GM18505 (cell line): Measurements from ENCODE around the gene ZNF593OS.

Experiments used
- ATAC-seq: cut with Tn5 transposase; IDR thresholded peaks from one replicate; pipeline ENCODE4 v1.9.1; 2021; ENCODE audit not compliant: unreplicated experiment
- POLR2A ChIP-seq: IDR thresholded peaks from 4 replicates; pipeline ENCODE4 v1.6.1; 2011; ENCODE audit warnings: borderline replicate concordance; ENCODE audit not compliant: insufficient read depth, insufficient read length; ENCODE audit errors: extremely low read depth

Gene ZNF593OS

DNA sequence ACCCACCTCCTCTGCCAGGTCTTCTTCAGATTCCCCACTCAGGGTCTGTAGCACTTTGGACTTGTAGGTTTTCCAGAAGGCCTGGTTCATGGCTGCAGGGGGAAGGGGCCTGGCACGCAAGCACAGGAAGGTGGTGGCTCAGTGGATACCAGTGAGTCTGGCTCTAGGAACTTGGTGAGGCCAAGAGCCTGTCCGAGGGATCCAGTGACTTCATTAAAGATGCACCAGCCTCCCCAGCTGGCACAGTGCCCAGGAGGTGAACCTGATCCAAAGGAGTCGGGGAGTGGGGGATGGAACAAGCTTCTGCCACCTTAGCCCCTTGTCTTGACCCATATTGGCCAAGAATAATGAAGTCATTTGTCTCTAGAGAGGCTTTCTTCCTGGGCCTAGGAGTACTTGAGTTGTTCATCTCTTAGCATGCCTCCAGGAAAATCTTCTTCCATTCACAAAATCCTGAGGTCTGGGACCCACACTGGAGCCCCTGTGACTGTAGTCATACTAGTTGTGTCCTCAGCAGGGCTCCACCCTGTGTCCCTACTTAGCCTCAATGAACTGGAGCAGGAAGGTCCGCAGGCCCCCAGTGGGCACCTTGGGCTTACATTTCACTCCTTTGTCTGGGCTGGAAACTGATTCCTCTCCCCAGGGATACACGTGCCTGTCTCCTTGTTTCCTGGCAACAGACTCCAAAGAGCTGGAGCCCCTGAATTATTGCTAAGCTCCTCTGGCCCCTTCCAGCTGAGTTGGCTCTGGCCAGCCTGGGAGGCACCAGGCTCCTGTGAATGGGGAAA is 3.0 kb downstream of the ZNF593OS start, which contains the start of gene C1orf232:
C1orf232 (minus strand) TSS at position 554 of the 788 bp plus-strand sequence; CDS start at position 90, 464 bp downstream.
- no peak for ATAC-seq

GRCh38 chr1:26166719-26167281 is 4.8 kb downstream of the ZNF593OS start:
- no peak for TF ChIP-seq POLR2A
- ATAC-seq: no peak

More for the DNA sequence above, 3.0 kb downstream of the ZNF593OS start, which contains the start of gene C1orf232:
- TF ChIP-seq POLR2A: no peak

GRCh38 chr1:26164861-26165842 is 6.5 kb downstream of the ZNF593OS start:
- no peak for TF ChIP-seq POLR2A
- ATAC-seq: no peak

DNA sequence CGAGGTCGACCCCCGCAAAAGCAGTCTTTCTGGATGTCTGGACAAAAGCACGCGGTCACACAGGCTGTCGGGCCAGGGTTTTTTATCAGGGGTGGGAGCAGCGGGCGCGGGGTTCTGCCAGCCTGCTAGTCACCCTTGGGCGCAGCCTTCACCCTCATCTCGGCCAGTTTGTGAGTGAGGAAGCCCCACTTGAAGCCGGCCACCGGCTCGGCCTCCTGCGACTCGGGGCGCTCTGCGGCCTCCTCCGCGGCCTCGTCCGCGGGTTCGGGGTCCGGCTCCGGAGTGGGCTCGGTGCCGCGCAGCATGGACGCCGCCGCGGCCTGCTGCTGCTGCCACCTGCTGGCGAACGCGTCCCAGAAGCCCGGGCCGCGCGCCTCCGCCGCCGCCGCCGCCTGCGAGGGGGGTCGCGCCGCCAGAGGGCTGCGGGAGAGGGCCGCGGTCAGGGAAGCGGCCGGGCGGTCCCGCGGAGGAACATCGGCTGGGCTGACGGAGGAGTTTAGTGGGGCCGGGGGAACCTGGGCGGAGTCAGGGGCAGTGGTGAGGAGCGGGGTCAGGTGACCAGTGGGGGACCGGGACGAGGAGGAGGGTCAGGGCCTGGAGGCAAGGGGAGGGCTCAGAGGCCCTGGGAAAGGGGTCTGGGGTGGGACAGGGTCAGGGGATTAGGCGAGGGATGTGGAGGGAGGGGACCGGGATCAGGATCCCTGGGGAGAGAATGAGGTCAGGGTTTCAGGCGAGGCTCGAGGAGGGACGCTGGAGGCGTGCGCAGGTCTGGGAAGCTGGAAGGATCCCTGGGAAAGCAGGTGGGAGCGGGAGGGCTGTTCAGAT is 7.4 kb downstream of the ZNF593OS start:
- no peak for ATAC-seq

GRCh38 chr1:26163684-26164035 is 8.0 kb downstream of the ZNF593OS start:
- no peak for ATAC-seq
- no peak for TF ChIP-seq POLR2A

More for the DNA sequence above, 7.4 kb downstream of the ZNF593OS start:
- TF ChIP-seq POLR2A: no peak

- no peak for ATAC-seq
- TF ChIP-seq POLR2A: no peak
Observed at GRCh38 chr1:26162220-26162709, 9.4 kb downstream of the ZNF593OS start.

DNA sequence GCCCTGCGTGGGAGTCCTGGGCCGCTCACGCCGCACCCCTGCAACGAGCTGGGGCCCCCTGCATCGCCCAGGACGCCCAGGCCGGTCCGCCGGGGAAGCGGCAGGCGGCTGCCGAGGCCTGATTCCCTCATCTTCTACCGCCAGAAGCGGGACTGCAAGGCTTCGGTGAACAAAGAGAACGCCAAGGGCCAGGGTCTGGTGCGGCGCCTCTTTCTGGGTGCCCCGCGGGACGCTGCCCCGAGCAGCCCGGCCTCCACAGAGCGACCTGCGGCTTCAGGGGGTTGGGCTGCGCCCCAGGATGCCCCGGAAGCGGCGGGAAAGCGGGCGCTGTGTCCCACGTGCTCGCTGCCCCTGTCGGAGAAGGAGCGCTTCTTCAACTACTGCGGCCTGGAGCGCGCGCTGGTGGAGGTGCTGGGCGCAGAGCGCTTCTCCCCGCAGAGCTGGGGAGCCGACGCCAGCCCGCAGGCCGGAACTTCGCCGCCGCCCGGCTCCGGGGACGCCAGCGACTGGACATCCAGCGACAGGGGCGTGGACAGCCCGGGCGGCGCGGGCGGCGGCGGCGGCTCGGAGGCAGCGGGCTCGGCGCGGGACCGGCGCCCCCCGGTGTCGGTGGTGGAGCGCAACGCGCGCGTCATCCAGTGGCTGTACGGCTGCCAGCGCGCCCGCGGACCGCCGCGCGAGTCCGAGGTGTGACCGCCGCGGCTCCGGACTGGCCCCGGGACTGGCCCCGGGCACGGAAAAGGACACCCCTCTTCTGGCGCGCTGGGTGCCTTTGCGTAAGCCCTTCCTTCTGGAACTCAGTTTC is 10.0 kb downstream of the ZNF593OS start:
- no peak for TF ChIP-seq POLR2A
- no peak for ATAC-seq

DNA sequence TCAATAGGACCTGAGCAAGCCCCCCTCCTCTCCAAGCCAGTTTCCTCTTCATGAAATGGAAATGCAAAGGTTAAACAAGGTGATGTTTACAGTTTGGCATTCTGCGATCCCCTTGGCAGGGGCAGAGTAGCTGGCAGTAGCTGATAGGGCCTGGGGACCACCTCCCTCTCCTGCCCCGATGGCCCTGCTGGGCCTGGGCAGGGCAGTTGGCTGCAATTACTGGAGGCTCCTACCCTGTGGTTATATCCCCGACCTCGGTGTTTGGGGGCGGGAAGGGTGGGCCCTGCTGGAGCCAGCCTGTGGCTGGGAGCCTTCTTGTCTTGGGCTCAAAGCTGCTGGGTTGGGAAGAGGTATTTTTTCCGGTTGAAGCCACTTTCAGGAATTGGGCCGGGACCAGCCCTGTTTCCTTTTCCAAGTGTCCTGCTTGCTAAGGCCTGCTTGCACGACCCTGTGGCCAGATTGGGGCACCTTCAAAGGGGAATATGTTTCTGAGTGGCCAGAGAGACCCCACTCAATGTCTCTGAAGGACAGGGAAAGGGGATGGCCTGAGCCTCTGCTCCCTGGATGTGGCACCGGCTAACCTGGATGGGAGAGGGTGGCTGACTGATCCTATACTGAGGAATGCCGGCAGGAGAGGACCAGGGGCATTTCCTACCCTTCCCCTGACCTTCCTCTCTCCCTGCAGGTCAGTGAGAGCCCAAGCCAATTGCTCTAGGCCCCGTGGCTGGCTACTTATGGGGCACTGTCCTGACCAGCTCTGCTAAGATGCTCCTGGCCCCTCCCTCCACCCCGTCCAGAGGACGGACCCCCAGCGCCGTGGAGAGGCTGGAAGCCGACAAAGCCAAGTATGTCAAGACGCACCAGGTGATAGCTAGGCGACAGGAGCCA is 10.9 kb downstream of the ZNF593OS start:
- no peak for TF ChIP-seq POLR2A
- no peak for ATAC-seq

DNA sequence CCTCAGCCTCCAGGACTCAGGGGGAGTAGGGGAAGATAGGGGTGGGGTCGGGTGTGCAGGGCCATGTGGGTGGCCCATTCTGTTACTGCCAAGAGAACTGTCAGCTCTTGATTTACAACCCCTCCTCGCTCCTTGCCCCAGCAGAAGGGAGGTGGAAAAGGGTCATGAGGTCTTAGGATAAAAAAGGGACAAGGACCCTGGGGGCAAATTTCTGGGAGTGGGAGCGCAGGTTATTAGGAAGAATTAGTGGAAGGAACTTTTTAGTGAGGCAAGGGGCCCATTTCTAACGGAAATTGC is 11.9 kb downstream of the ZNF593OS start:
- TF ChIP-seq POLR2A: no peak
- ATAC-seq: no peak

- no peak for ATAC-seq
- TF ChIP-seq POLR2A: no peak
Observed at GRCh38 chr1:26158908-26159742, 12.5 kb downstream of the ZNF593OS start, which contains the start of gene FAM110D. Gene FAM110D, plus strand, starts transcription at chr1:26159079. Its CDS starts 2,213 bp downstream, at chr1:26161292.
